GM12878 (cell line): ENCODE data around the gene EN1. TPM values are rescaled to one million over a fixed set of nuclear protein-coding genes. Genes with fewer than 3 reads are reported as not detected.

Experiments used
- ATAC-seq: fragments of 200-7000 bp; cut with Tn5 transposase; 3 replicates; pipeline ENCODE4 v1.9.1; 2020; ENCODE audit warnings: mild to moderate bottlenecking, moderate library complexity
- BruUV-seq: library from RNA; stranded (reverse); fragments of 400-500 nt; replicated peaks from 2 replicates; lab custom pipeline; 2021; lab: Mats Ljungman, UMichigan
- CTCF ChIA-PET: fragments of 300-600 bp; sonication (Branson Sonifier 250); formaldehyde crosslinking; extraction: SDS; loops from one replicate; lab custom pipeline; 2021; ENCODE audit warnings: inconsistent platforms; lab: Yijun Ruan, JAX
- POLR2A ChIA-PET: fragments of 350-600 bp; formaldehyde crosslinking; extraction: SDS; loops from one replicate; lab custom pipeline; 2021; ENCODE audit warnings: inconsistent platforms; lab: Charles Lee
- RAD21 ChIA-PET: fragments of 300-600 bp; sonication (Branson Sonifier 250); formaldehyde crosslinking; loops from one replicate; lab custom pipeline; 2023; ENCODE audit warnings: antibody characterized with exemption; ENCODE audit not compliant: unreplicated experiment; lab: Charles Lee
- SMC1A ChIA-PET: fragments of 300-600 bp; sonication (Branson Sonifier 250); formaldehyde crosslinking; loops from one replicate; lab custom pipeline; 2023; ENCODE audit not compliant: unreplicated experiment, uncharacterized antibody; lab: Charles Lee
- DNase-seq: peaks from one replicate; pipeline ENCODE4 v3.0.0-alpha.2; 2011; ENCODE audit warnings: low read depth, low spot score
- FAIRE-seq: peaks from 3 replicates; lab custom pipeline; 2011; peaks lifted over from hg19 to GRCh38; lab: Jason Lieb, UNC
- H2AFZ ChIP-seq: 2 replicates; pipeline ENCODE4 v1.6.0; 2011; ENCODE audit warnings: low read depth, low read length, control low read depth; ENCODE audit not compliant: control insufficient read depth
- H3K27ac ChIP-seq: 2 replicates; pipeline ENCODE4 v1.5.1; 2011; ENCODE audit warnings: control low read depth; ENCODE audit not compliant: control insufficient read depth, insufficient read depth
- H3K27me3 ChIP-seq, 2 experiments: replicated peaks in 1 of 2; 2 replicates each; pipeline versions ENCODE4 v1.6.0 to v1.6.1; 2011; ENCODE audit warnings: low read length in 1 of 2; ENCODE audit not compliant: control insufficient read depth in 2 of 2, insufficient read depth in 2 of 2
- H3K36me3 ChIP-seq, 2 experiments: 2 replicates each; pipeline ENCODE4 v1.5.1; 2011; ENCODE audit warnings: low read length in 1 of 2; ENCODE audit not compliant: control insufficient read depth in 2 of 2, insufficient read depth in 2 of 2
- H3K4me1 ChIP-seq: 2 replicates; pipeline ENCODE4 v1.6.1; 2011; ENCODE audit warnings: mild to moderate bottlenecking, low read length, moderate library complexity, mixed read lengths; ENCODE audit not compliant: control insufficient read depth, insufficient read depth
- H3K4me2 ChIP-seq: 2 replicates; pipeline ENCODE4 v1.6.0; 2011; ENCODE audit warnings: control low read depth; ENCODE audit not compliant: control insufficient read depth, insufficient read depth
- H3K4me3 ChIP-seq: fragments of 200-600 bp; sonication (generic); 2 replicates; pipeline ENCODE4 v1.5.1; 2016
- H3K79me2 ChIP-seq: 2 replicates; pipeline ENCODE4 v1.6.0; 2011; ENCODE audit warnings: low read length; ENCODE audit not compliant: control insufficient read depth, insufficient read depth
- H3K9ac ChIP-seq: 2 replicates; pipeline ENCODE4 v1.8.0; 2011; ENCODE audit warnings: low read length, control low read depth, mixed read lengths; ENCODE audit not compliant: control insufficient read depth, insufficient read depth
- H3K9me3 ChIP-seq: replicated peaks from 3 replicates; pipeline ENCODE4 v1.5.1; 2011; ENCODE audit warnings: mild to moderate bottlenecking, low read length; ENCODE audit not compliant: control insufficient read depth, insufficient read depth
- H4K20me1 ChIP-seq: 2 replicates; pipeline ENCODE4 v1.6.0; 2011; ENCODE audit not compliant: control insufficient read depth, insufficient read depth
- BACH1 ChIP-seq: fragments of 450-650 bp; IDR thresholded peaks from 2 replicates; pipeline ENCODE4 v1.6.1; 2017; ENCODE audit warnings: mild to moderate bottlenecking, borderline replicate concordance
- BHLHE40 ChIP-seq, 2 experiments: fragments of 450-650 bp in 1 of 2; IDR thresholded peaks; 2 replicates each; pipeline ENCODE4 v1.6.1; 2011 to 2017; ENCODE audit warnings: low read depth in 2 of 2, borderline replicate concordance in 1 of 2, improper control_type of control experiment in 1 of 2, low read length in 1 of 2, mild to moderate bottlenecking in 1 of 2
- GATAD2B ChIP-seq: fragments of 450-650 bp; conservative IDR thresholded peaks from 2 replicates; pipeline ENCODE4 v1.6.1; 2017; ENCODE audit warnings: low read depth, mild to moderate bottlenecking, moderate library complexity
- KDM1A ChIP-seq: fragments of 200-600 bp; sonication (generic); IDR thresholded peaks from 2 replicates; pipeline ENCODE4 v1.6.1; 2016; ENCODE audit warnings: borderline replicate concordance
- MEF2A ChIP-seq: IDR thresholded peaks from 2 replicates; pipeline ENCODE4 v1.6.1; 2011; ENCODE audit warnings: low read depth, mild to moderate bottlenecking, low read length, moderate library complexity; ENCODE audit not compliant: insufficient read depth
- NR2C1 ChIP-seq: fragments of 450-650 bp; IDR thresholded peaks from 2 replicates; pipeline ENCODE4 v1.6.1; 2017; ENCODE audit warnings: antibody characterized with exemption, mild to moderate bottlenecking, moderate library complexity
- REST ChIP-seq: IDR thresholded peaks from 2 replicates; pipeline ENCODE4 v1.6.1; 2012; ENCODE audit warnings: mild to moderate bottlenecking, low read depth, low read length
- ZSCAN29 ChIP-seq: fragments of 450-650 bp; IDR thresholded peaks from 2 replicates; pipeline ENCODE4 v1.6.1; 2017; ENCODE audit warnings: mild to moderate bottlenecking, moderate library complexity
- WGBS: methylation state at CpG from one replicate; pipeline ENCODE4 v1.1.6; 2016; ENCODE audit warnings: low lambda C conversion rate; ENCODE audit not compliant: insufficient replicate concordance, insufficient coverage; ENCODE audit errors: missing lambda C conversion rate; 5-methylcytosine and 5-hydroxymethylcytosine counted together
- in situ Hi-C: fragments of 300-500 bp; cut with MboI; formaldehyde crosslinking; loops from 9 replicates; pipeline ENCODE4 v1.14.3; 2018; ENCODE audit warnings: mixed read lengths
- intact Hi-C: fragments of 100-400 bp; cut with micrococcal nuclease; formaldehyde crosslinking; loops from one replicate; pipeline ENCODE4 v1.14.2; 2022; ENCODE audit not compliant: unreplicated experiment
- polyA plus RNA-seq, 11 experiments: library from polyadenylated mRNA; depleted of rRNA in 4 of 11; unstranded in 6 of 11; stranded (reverse) in 5 of 11; fragments of >200 nt; fragmentation: Nextera tagmentation in 4 of 11; fragmentation: Illumina TruSeq in 1 of 11; extraction: Ambion mirVana in 4 of 11; extraction: Trizol in 1 of 11; gene quantifications; 1 replicate in 1 of 11; 2 replicates in 10 of 11; pipeline versions ENCODE4 v1.2.1 to v1.2.3, GENCODE V29; 2011 to 2016; ENCODE audit warnings: inconsistent platforms in 2 of 11, missing spikeins in 2 of 11, low read depth in 1 of 11
- total RNA-seq, 4 experiments: library from RNA; depleted of rRNA in 3 of 4; stranded (reverse); fragments of >200 nt in 3 of 4; fragmentation: Illumina TruSeq in 1 of 4; extraction: Trizol in 1 of 4; gene quantifications; 2 replicates each; pipeline versions ENCODE4 v1.2.1 to v1.2.3, GENCODE V29; 2013 to 2021

The EN1 gene
- total and polyA plus RNA-seq, 10 of the 15 experiments (the other 5 are each of a cell fraction or from before 2014, with no cell fraction given), result not detected

DNA sequence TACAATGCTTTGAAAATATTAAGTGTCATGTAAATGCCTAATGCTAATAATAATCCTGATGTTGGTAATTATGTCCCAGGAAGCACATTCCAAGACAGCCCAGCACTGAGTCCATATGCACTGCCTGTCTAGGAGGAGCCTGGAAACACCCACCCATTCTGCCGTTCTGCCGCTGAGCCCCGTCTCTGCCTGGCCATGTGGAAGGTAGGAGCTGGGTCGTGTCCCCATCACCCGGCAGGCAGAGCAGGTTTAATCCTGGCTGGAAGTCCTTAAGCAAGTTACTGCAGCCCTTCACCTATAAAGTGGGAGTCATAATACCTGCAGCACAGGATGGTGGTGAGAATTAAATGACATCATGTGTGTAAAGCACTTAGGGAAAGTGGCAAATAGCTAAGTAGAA, 13.1 kb upstream of the EN1 start:
- Histone ChIP-seq H3K4me2 (no peak overlapping the region), H3K4me1 (no peaks in the 10 kb centered on the region), H2AFZ (no peak overlapping the region), H3K4me3 (no peak overlapping the region), H3K79me2 (no peaks in the 10 kb centered on the region), H3K27me3 (peaks cover 9 to 28% of the 10 kb centered on the region in 2 experiments), H3K9ac (no peak overlapping the region), H3K36me3 (no peaks in the 10 kb centered on the region), H4K20me1 (no peaks in the 10 kb centered on the region), H3K27ac (no peak overlapping the region), H3K9me3 (no peaks in the 10 kb centered on the region)
- in situ Hi-C loops (loop anchor here (5.0 to 25.0 kb wide), 2 partner anchors 638 to 823 kb away; no protein-coding TSS in a partner anchor), intact Hi-C loops (no loop called here)
- SMC1A ChIA-PET, result interaction anchor here (0.7 kb wide), 1 partner anchor 633 kb away, joined by 3 read pairs; no protein-coding TSS in a partner anchor
- no peak for DNase-seq
- no peak for ATAC-seq
- TF ChIP-seq NR2C1, result no peak
- TF ChIP-seq MEF2A, result no peak
- TF ChIP-seq GATAD2B, result no peak
- TF ChIP-seq KDM1A, result no peak
- TF ChIP-seq ZSCAN29, result no peak
- TF ChIP-seq BHLHE40 (IDR thresholded peaks at IDR 0.05; ENCODE audit: borderline replicate concordance in 1 of 2, low read depth in 2 of 2, low read length in 1 of 2), result no peak
- no peak for TF ChIP-seq REST
- TF ChIP-seq BACH1, result no peak
- no peak for FAIRE-seq
- POLR2A ChIA-PET, result no interaction called here
- no TSS peak for BruUV-seq
- RAD21 ChIA-PET, result interaction anchor here (0.9 kb wide), 1 partner anchor 637 kb away, joined by 3 read pairs; no protein-coding TSS in a partner anchor
- 26% methylated on average over 5 of the region's 5 CpGs for WGBS
- CTCF ChIA-PET, result interaction anchor here (1.1 to 1.8 kb wide), 5 partner anchors 9 to 814 kb away, joined by 3 to 5 read pairs (median 4); no protein-coding TSS in a partner anchor
